Lower lobe of right lung (tissue), 2 donors: ENCODE results near the gene ATMIN. TPM values are rescaled to one million over a fixed set of nuclear protein-coding genes. Genes with fewer than 3 reads are reported as not detected.

Experiments used
- ATAC-seq, 2 donors: fragments of 200-7000 bp; cut with Tn5 transposase; one replicate each; pipeline ENCODE4 v1.9.1; 2020 to 2022; ENCODE audit warnings: mild to moderate bottlenecking in 2 of 2, moderate library complexity in 2 of 2
- DNase-seq: peaks from one replicate; pipeline ENCODE4 v3.0.0-alpha.2; 2020
- H3K27ac ChIP-seq: fragments of 200-600 bp; one replicate; pipeline ENCODE4 v1.8.0; 2022
- H3K27me3 ChIP-seq: fragments of 200-600 bp; one replicate; pipeline ENCODE4 v1.8.0; 2022; ENCODE audit warnings: low read depth
- H3K36me3 ChIP-seq: fragments of 200-600 bp; one replicate; pipeline ENCODE4 v1.8.0; 2022; ENCODE audit warnings: mild to moderate bottlenecking
- H3K4me1 ChIP-seq: fragments of 200-600 bp; one replicate; pipeline ENCODE4 v1.8.0; 2022
- H3K4me3 ChIP-seq: fragments of 200-600 bp; one replicate; pipeline ENCODE4 v1.8.0; 2022; ENCODE audit warnings: mild to moderate bottlenecking
- H3K9me3 ChIP-seq: fragments of 200-600 bp; one replicate; pipeline ENCODE4 v1.8.0; 2022
- intact Hi-C: fragments of 100-400 bp; cut with DNase I; formaldehyde crosslinking; loops from one replicate; pipeline ENCODE4 v1.11.0; 2022
- total RNA-seq: library from RNA; stranded (reverse); fragmentation: NEBNext Ultra II Directional; extraction: Animal tissue kit (Norgen Biotek cat#: 25700); gene quantifications from one replicate; pipeline ENCODE4 v1.2.1, GENCODE V29; 2021
- TF ChIP-seq, protein P1 (sequence below): fragments of 200-600 bp; IDR thresholded peaks from one replicate; pipeline ENCODE4 v1.8.0; 2022; ENCODE audit warnings: antibody characterized with exemption, mild to moderate bottlenecking
- donor health status: DM: no; HTN: yes; CAD: no; lungs with severe emphysema.

ATMIN gene
- total RNA-seq, 1 donor from 2014 or later = 29.7 TPM

- intact Hi-C loops = no loop called here
These were observed 29.3 kb upstream of the ATMIN start for GRCh38 chr16:81006211-81006812.

DNA sequence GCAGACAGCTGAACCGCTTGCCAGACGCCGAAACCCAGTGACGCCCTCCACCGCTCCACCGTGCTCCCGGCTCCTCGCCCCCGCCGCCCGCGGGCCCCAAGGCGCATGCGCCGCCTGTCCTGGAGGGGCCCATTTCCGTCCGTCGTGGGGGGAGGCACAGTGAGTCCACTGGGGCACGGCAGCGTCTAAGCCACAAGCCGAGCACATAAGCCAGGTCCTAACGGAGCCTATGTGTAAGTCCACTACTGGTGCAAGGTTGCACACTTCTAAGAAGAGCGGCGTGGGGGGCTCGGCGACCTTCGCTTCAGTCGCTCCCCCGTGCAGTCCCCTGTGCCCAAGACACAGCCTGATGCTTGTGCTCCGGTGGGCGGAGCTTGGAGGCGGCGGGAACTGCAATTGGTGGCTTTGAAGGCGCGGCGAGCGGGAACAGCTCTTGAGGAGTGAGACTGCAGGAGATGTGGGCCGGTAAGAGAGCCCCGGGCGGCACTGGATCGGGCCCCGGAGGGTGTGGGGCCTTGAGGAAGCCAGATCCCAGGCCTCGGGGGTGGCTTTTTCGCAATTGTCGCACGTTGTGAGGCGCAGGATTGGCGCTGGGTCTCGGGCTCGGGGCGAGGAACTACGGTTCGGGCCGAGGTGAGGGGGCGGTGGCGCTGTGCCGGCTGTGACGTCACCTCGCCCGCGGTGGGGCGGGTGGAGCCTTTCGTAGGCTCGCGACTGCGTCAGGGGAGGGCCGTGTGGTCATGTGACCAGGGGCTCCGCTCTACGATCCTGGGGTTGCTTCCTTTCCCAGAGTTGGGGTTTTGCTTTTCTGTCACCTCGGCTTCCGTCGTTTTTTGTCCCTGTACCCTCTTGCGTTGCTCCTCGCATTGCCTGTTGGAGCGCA, 28.6 kb upstream of the ATMIN start, which contains the start of the genes CENPN and CMC2:
Gene CENPN (plus strand): TSS at position 402 of the 883 bp plus-strand sequence. CDS start 4,726 bp downstream, outside the sequence.
Gene CMC2 (minus strand): TSS at position 73 of the 883 bp plus-strand sequence. CDS start 9,491 bp downstream, outside the sequence.
- Histone ChIP-seq H3K36me3 (no peaks in the 10 kb centered on the region), H3K27ac (peak within 1 kb of the TSS; percentile 99), H3K4me3 (peak within 1 kb of the TSS; percentile 92), H3K27me3 (no peaks in the 10 kb centered on the region), H3K4me1 (peaks cover 29% of the 10 kb centered on the region), H3K9me3 (no peaks in the 10 kb centered on the region)
- TF ChIP-seq, protein P1, sequence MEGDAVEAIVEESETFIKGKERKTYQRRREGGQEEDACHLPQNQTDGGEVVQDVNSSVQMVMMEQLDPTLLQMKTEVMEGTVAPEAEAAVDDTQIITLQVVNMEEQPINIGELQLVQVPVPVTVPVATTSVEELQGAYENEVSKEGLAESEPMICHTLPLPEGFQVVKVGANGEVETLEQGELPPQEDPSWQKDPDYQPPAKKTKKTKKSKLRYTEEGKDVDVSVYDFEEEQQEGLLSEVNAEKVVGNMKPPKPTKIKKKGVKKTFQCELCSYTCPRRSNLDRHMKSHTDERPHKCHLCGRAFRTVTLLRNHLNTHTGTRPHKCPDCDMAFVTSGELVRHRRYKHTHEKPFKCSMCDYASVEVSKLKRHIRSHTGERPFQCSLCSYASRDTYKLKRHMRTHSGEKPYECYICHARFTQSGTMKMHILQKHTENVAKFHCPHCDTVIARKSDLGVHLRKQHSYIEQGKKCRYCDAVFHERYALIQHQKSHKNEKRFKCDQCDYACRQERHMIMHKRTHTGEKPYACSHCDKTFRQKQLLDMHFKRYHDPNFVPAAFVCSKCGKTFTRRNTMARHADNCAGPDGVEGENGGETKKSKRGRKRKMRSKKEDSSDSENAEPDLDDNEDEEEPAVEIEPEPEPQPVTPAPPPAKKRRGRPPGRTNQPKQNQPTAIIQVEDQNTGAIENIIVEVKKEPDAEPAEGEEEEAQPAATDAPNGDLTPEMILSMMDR = no peak
- ATAC-seq = peak; percentile 97
- intact Hi-C loops = no loop called here
- DNase-seq = peak; percentile 99

More at GRCh38 chr16:81006211-81006812, 29.3 kb upstream of the ATMIN start:
- peak overlapping the region; percentile 92 for H3K4me3 ChIP-seq
- peak overlapping the region; percentile 99 for H3K27ac ChIP-seq
- DNase-seq (peak; percentile 88), ATAC-seq (peak; percentile 75 to 82)
- TF ChIP-seq, protein P1 = no peak
- H3K36me3 ChIP-seq = no peaks in the 10 kb centered on the region
- H3K9me3 ChIP-seq = no peaks in the 10 kb centered on the region
- no peaks in the 10 kb centered on the region for H3K27me3 ChIP-seq
- peaks cover 29% of the 10 kb centered on the region for H3K4me1 ChIP-seq

- no peaks in the 10 kb centered on the region for H3K27me3 ChIP-seq
- peak overlapping the region; percentile 92 for H3K4me3 ChIP-seq
- no peak for DNase-seq
- H3K36me3 ChIP-seq = peaks cover 7% of the 10 kb centered on the region
- H3K4me1 ChIP-seq = peaks cover 26% of the 10 kb centered on the region
- intact Hi-C loops = no loop called here
- TF ChIP-seq, protein P1 = no peak
- H3K27ac ChIP-seq = no peak overlapping the region
- H3K9me3 ChIP-seq = no peaks in the 10 kb centered on the region
- no peak for ATAC-seq
These were observed 27.2 kb upstream of the ATMIN start for GRCh38 chr16:81008505-81008789.

GRCh38 chr16:81012974-81013373, 22.7 kb upstream of the ATMIN start:
- peaks cover 39% of the 10 kb centered on the region for H3K36me3 ChIP-seq
- no peak overlapping the region for H3K4me3 ChIP-seq
- DNase-seq (no peak), ATAC-seq (no peak)
- intact Hi-C loops = no loop called here
- no peaks in the 10 kb centered on the region for H3K9me3 ChIP-seq
- TF ChIP-seq, protein P1 = no peak
- H3K27me3 ChIP-seq = no peaks in the 10 kb centered on the region
- no peak overlapping the region for H3K27ac ChIP-seq
- peaks cover 2% of the 10 kb centered on the region for H3K4me1 ChIP-seq

DNA sequence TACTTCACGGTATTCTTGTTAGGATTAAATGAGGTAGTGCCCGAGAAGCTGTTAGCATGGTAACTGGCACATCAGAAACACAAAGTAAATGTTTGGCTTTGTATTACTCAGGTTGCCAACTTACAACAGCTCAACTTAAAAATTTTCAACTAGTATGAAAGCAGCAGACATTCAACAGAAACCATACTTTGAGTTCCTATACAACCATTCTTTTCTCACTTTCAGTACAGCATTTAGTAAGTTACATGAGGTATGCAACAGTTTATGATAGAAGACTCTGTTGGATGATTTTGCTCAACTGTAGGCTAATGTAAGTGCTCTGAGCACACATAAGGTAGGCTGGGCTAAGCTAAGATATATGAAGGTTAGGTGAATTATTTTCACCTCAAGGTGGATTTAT, 21.0 kb upstream of the ATMIN start:
- Histone ChIP-seq H3K4me1 (no peaks in the 10 kb centered on the region), H3K4me3 (no peak overlapping the region), H3K36me3 (peaks cover 55% of the 10 kb centered on the region), H3K27me3 (no peaks in the 10 kb centered on the region), H3K9me3 (no peaks in the 10 kb centered on the region), H3K27ac (no peak overlapping the region)
- DNase-seq = no peak
- intact Hi-C loops = no loop called here
- TF ChIP-seq, protein P1 = no peak
- no peak for ATAC-seq
